HG03045 (cell line): ENCODE results near the gene PAX7.
"Not testable (repeated sequence)": the region's sequence is repeated elsewhere in the genome, so short reads cannot be mapped to it uniquely, and the experiment has no call there.

ENCODE experiments used
- ATAC-seq: cut with Tn5 transposase; IDR thresholded peaks from one replicate; pipeline ENCODE4 v1.9.1; 2021; ENCODE audit warnings: mild to moderate bottlenecking, moderate library complexity; ENCODE audit not compliant: unreplicated experiment

Gene PAX7

DNA sequence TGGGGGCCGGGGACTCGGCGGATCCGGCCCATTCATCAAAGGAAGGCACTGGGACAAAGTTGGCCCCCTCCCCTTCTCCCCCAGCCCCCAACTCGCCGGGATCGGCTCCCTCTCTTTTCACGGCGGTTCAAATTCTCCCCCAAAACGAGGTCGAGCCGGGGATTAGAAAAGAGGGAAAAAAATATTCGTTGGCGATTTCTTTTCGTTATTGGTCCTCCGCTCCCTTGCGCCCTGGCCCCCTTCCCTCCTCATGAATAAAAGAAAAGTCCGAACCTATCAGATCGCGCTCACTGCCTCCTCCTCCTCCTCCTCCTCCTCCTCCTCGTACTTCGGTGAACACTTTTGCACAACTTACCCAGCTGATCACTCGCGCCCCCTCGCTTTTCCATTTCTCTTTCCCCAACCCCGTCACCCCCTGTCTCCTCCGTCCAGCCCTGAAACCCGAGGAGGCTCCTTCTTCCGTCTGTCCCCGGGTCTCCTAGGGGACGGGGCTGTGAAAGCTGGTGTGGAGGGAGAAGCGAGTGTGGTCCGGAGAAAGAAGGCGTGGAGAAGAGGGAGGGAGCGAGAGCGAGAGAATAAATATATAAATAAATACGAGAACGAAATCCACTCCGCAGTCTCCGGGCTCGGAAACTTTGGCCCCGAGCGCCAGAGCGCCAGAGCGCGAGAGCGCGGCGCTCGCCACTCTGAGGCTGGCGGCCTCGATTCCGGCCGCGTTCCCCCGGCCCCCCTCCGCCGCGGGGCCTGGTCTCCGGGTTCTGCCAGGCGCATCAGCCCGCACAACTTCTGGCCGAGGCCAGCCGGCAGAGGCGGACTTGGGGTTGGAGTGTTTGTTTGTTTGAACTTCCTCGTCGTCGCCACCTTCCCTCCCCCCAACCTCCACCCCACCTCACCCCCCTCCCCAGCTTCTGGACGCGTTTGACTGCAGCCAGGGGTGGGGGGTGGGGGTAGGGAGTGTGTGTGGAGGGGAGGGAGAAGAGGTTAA lies at the start of gene PAX7:
PAX7 (plus strand) TSS at position 336 of the 985 bp plus-strand sequence. CDS start 758 bp downstream, outside the sequence.
- no peak for ATAC-seq

GRCh38 chr1:18581420-18581880 lies 49.2 kb upstream of the PAX7 start:
- no peak for ATAC-seq

GRCh38 chr1:18582890-18583289 lies 47.8 kb upstream of the PAX7 start:
- no peak for ATAC-seq

DNA sequence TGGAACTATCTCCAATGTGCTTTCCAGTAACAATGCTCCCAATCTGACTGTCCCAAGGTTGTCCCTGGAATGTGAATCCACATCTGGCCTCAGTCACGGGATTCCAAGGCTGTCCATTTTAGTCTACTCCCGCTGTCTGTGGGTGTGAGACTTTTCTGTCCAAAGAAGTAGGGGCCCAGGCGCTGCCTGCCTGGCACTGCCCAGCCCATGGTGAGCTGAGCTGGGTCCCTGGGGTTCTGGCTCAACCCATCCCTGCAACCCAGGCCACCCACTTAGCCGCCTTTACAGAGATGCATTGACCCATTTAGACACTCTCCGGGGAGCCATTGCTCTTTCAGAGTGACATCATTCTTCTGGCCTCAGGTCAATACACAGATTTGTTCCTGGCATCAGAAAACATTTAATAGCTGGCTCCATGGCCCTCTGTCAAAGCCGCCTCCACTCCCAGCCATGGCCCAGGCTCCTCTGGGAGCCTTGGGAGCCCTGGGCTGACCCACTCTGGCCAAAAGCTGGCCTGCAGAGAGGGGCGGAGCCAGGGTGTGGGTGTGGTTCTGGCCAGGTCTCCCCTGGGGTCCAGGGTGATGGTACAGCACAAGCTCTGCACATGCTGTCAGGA lies 47.2 kb upstream of the PAX7 start:
- no peak for ATAC-seq

DNA sequence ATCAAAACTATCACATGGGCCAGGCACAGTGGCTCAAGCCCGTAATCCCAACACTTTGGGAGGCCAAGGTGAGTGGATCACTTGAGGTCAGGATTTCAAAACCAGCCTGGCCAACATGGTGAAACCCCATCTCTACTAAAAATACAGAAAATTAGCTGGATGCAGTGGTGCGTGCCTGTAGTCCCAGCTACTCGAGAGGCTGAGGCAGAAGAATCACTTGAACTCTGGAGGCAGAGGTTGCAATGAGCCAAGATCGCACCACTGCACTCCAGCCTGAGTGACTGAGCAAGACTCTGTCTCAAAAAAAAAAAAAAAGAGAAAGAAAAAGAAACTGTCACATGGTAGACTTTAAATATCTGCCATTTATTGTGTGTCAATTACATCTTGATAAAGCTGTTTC lies 44.6 kb upstream of the PAX7 start:
- ATAC-seq, result not testable (repeated sequence)

- ATAC-seq, result no peak
Observed at GRCh38 chr1:18588093-18588492, 42.6 kb upstream of the PAX7 start.

GRCh38 chr1:18592368-18592767 lies 38.3 kb upstream of the PAX7 start:
- ATAC-seq, result no peak

DNA sequence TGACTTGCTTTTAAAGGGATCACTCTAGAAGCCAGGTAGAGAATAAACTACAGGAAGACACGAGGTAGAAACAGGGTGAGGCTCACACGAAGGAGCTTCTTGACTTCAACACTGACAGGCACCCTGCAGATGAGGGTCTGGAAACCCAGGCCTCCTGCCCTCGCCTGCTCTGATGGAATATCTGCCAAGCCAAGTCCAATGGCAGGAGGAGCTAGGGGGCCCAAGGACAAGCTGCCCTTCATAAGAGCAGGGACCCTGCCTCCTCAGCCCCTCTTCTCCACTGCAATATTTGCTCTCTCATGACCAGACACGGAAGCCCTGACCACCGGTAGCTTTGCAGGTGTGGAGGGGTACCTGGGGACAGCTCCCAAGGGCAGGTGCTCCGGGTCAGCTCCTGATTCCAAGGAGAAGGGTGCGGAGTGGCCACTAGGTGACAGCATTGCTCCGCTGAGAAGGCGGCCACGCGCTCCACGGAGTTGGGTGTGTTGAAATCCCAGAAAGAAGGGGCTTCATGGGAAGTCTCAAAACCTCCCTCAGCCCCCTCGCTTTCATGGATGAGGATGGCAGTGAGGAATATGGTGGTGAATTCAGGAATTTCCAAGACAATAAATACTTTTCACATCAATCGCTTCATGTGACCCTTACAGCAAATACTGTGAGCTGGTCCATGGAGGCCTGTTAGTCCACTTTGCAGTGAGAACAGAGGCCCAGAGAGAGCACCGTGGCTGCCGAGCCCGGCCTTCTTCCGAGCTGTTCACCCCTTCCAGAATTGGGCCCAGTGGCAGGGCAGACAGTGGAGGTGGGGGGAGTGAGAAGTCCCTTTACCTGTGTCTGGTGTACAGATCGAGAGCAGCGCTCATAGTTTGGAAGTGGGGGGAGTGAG lies 33.2 kb upstream of the PAX7 start:
- ATAC-seq, result no peak

DNA sequence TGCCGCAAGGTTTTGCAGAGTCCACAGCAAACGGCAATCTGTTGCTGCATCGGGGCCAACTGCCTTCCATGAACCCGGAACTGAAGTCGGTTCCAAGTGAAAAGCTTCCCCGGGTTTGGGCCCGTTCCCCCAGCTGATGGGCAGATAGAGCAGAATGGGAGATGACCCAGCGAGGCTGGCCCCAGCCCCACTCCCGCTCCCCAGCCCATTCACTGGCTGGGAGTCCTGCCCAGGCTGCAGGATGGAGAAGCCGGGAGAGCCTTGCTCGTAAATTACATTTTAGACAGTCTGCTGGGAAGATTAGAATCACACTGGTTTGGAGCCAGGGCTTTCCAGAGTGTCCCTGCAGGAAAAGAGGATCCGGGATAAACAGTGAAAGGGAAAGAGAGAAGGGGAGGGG lies 31.6 kb upstream of the PAX7 start:
- no peak for ATAC-seq

- ATAC-seq, result no peak
Observed at GRCh38 chr1:18599704-18600103, 30.9 kb upstream of the PAX7 start.

GRCh38 chr1:18602533-18603211 lies 28.0 kb upstream of the PAX7 start:
- no peak for ATAC-seq

DNA sequence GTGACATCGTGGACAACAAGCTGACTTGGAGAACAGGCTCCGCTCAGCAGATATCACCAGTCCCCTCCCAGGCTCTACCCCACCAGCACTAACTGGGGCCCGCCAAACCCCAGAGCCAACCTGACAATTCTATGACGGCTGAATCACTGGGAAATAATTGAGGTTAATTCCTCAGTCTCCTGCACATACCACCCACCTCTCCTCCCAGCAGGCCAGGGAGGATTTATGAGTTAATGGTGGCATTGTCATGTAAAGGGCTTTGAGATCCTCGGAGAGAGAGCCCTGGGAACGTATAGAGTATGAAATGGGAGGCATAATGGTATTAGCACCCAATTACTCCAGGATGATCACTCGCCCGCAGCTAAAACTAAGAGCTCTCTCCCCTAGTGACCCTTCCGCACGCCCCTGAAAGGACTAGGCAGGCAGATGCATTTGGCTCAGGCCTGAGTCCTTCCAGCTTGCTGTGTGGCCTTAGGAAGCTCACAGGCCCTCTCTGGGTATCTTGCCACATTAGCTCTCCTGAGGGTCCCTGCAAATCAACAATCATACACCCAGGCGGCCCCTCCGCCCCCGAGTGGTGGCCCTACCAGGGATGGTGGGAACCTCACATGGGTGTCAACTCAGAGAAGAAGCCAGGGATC lies 27.3 kb upstream of the PAX7 start:
- ATAC-seq, result no peak

- ATAC-seq, result no peak
Observed at GRCh38 chr1:18606443-18607288, 24.0 kb upstream of the PAX7 start.

GRCh38 chr1:18607289-18607760 lies 23.3 kb upstream of the PAX7 start:
- ATAC-seq, result no peak

GRCh38 chr1:18608534-18608933 lies 22.1 kb upstream of the PAX7 start:
- ATAC-seq, result no peak

GRCh38 chr1:18611311-18611710 lies 19.3 kb upstream of the PAX7 start:
- ATAC-seq, result no peak

DNA sequence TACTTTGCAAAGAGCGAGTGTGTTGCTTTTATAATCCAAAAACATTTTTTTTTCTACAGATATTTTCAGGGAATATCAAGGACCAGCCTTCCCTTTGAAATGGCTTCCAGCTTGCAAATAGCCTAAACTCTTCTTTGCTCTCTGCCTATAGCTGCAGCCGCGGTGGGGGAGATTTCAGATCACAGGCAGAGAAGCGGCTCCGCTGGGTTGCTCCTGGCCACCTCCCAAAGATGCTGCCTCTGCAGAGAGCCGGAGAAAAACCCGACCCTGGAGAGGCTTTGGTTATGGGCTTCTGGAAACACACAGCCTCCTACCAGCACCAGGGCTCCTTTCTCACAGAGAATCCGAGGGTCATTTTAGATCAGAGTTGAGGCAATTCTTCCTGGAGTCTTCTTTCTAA lies 18.6 kb upstream of the PAX7 start:
- no peak for ATAC-seq

DNA sequence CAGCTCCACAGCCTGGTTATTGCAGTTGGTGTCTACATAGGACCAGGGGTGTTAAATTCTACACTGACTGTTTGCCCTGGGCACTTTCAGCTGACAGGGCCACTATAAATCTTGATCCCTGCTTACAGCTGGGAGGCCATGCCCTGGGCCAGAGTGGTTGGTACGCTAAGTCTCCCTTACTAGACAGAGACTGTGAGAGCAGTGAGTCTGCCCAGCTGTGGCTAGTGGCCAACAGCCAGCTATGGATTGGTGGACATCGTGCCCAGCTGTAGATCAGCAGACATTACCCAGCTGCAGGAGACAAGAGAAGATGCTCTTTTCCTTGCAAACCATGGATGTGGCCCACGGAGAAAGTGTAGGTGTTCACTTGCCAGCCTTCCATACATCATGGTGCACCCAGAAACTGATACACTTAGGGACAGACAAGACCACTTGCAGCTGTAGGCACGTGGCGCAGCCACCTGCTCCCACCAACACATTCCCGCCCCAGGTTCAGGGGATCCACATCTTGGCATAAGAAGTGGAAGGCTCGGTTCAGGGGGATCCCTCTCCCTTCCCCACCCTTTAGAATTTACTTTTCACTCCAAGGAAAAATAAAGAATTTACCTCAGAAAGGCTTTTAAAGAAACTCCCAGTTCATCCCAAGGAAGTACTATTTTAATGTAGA lies 16.4 kb upstream of the PAX7 start:
- no peak for ATAC-seq
